AG04449 (cell line): ENCODE data around the gene AGMO.

Source experiments
- CTCF ChIA-PET: fragments of 350-600 bp; formaldehyde crosslinking; extraction: SDS; loops from one replicate; lab custom pipeline; 2021; ENCODE audit warnings: antibody characterized with exemption; lab: Yijun Ruan, JAX
- POLR2A ChIA-PET: fragments of 400-600, 350-600 bp; formaldehyde crosslinking; extraction: SDS; loops from one replicate; lab custom pipeline; 2020; ENCODE audit warnings: antibody characterized with exemption, inconsistent platforms; lab: Yijun Ruan, JAX
- DNase-seq: peaks from one replicate; pipeline ENCODE4 v3.0.0-alpha.2; 2010; ENCODE audit warnings: low read depth, low spot score
- H3K4me3 ChIP-seq: 2 replicates; pipeline ENCODE4 v1.5.1; 2011; ENCODE audit warnings: low read depth, mild to moderate bottlenecking, control low read depth, low read length
- TF ChIP-seq, protein P1 (sequence below): IDR thresholded peaks from one replicate; pipeline ENCODE4 v1.5.1; 2011; ENCODE audit warnings: mild to moderate bottlenecking, moderate library complexity, low read length, control low read depth, inconsistent platforms; ENCODE audit not compliant: insufficient read depth; ENCODE audit errors: missing control alignments

The AGMO gene

DNA sequence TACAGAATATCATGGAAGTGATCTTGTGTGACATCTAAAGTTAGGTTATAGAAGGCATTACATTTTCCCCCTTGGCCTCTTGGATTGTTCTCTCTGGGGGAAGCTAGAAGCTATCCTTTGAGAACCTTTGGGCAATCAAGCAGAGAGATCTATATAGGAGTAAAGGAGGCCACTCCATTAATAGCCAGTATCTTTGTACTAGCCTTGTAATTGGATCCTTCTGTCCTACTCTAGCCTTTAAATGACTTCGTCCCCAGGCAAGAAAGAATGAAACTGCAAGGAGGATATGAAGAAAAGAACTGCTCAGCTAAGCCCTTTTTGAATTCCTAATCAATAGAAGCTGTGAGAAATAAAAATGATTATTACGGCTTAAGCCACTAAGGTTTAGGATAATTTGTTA, 230.9 kb downstream of the AGMO start:
- no peak for DNase-seq
- no peak overlapping the region for H3K4me3 ChIP-seq
- ChIA-PET CTCF (no interaction called here), POLR2A (no interaction called here)
- TF ChIP-seq, protein P1, sequence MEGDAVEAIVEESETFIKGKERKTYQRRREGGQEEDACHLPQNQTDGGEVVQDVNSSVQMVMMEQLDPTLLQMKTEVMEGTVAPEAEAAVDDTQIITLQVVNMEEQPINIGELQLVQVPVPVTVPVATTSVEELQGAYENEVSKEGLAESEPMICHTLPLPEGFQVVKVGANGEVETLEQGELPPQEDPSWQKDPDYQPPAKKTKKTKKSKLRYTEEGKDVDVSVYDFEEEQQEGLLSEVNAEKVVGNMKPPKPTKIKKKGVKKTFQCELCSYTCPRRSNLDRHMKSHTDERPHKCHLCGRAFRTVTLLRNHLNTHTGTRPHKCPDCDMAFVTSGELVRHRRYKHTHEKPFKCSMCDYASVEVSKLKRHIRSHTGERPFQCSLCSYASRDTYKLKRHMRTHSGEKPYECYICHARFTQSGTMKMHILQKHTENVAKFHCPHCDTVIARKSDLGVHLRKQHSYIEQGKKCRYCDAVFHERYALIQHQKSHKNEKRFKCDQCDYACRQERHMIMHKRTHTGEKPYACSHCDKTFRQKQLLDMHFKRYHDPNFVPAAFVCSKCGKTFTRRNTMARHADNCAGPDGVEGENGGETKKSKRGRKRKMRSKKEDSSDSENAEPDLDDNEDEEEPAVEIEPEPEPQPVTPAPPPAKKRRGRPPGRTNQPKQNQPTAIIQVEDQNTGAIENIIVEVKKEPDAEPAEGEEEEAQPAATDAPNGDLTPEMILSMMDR = no peak

GRCh38 chr7:15327001-15327400, 234.8 kb downstream of the AGMO start:
- ChIA-PET CTCF (interaction anchor here (0.7 to 2.9 kb wide), 17 partner anchors 11 to 751 kb away, joined by 3 to 23 read pairs (median 4); no protein-coding TSS in a partner anchor), POLR2A (no interaction called here)
- no peak overlapping the region for H3K4me3 ChIP-seq
- TF ChIP-seq, protein P1 = no peak
- no peak for DNase-seq

- CTCF ChIA-PET = interaction anchor here (0.8 to 2.9 kb wide), 13 partner anchors 11 to 752 kb away, joined by 3 to 23 read pairs (median 5); no protein-coding TSS in a partner anchor
- TF ChIP-seq, protein P1 = peak; percentile 43
- no peak overlapping the region for H3K4me3 ChIP-seq
- POLR2A ChIA-PET = no interaction called here
- no peak for DNase-seq
These were observed 235.7 kb downstream of the AGMO start for GRCh38 chr7:15326044-15326644.

- H3K4me3 ChIP-seq = no peak overlapping the region
- no peak for DNase-seq
- TF ChIP-seq, protein P1 = no peak
- ChIA-PET POLR2A (interaction anchor here (1.1 kb wide), 1 partner anchor 414 kb away, joined by 3 read pairs; no protein-coding TSS in a partner anchor), CTCF (interaction anchor here (1.1 to 2.6 kb wide), 3 partner anchors 395 to 1243 kb away, joined by 3 to 20 read pairs (median 3); no protein-coding TSS in a partner anchor)
These were observed 238.3 kb downstream of the AGMO start for GRCh38 chr7:15323550-15323949.

DNA sequence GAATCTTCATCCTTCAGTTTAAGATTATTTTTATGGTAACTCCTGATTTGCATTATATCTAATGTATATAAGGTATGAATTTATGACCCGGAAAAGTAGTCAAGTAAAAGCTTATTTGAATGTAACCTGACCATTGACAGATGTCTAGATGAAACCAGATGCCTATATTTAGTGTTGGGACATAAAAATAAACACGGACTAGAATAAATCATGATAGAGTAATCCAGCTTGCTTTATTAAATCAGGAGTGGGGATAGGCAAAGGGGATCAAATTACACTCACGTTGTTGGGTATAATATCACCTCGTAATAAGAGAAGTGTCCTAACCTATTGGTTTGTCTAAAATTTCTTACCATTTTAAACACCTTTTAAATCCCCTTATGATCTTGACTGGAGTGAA, 244.6 kb downstream of the AGMO start:
- TF ChIP-seq, protein P1 = no peak
- ChIA-PET POLR2A (no interaction called here), CTCF (no interaction called here)
- no peak for DNase-seq
- H3K4me3 ChIP-seq = no peak overlapping the region

GRCh38 chr7:15315678-15316077, 246.1 kb downstream of the AGMO start:
- TF ChIP-seq, protein P1 = no peak
- no peak overlapping the region for H3K4me3 ChIP-seq
- POLR2A ChIA-PET = no interaction called here
- no peak for DNase-seq
- CTCF ChIA-PET = interaction anchor here (1.3 kb wide), 1 partner anchor 11 kb away, joined by 4 read pairs; no protein-coding TSS in a partner anchor
